Measurements from ENCODE around the gene ALPL.

DNA sequence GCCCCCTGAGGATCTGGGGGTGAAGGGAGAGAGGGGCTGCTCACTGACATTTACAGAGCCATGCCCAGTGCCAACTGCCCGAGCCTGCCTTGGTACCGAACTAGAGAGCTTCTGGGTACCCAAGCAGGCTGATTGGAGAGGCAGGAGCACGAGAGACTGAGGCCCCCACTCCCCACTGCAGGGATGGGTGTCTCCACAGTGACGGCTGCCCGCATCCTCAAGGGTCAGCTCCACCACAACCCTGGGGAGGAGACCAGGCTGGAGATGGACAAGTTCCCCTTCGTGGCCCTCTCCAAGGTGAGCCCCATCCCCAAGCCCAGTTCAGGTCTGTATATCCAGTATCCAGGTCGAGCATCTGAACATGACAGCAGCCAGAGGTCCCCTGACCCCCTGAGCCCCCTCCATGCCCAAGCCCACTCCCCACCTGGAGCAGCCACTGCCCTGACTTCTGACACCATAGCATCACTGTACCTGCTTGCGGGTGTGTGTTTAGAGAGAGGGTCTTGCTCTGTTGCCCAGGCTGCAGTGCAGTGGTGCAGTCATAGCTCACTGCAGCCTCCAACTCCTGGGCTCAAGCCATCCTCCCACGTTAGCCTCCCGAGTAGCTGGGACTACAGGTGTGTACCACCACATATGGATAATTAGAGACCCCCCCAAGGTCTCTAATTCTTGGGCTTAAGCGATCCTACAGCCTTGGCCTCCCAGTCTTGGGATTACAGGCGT, 51.9 kb downstream of the ALPL start:
- no peak for TF ChIP-seq CTCF (IDR thresholded peaks at IDR 0.05; ENCODE audit: low read length)
- TF ChIP-seq EZH2 (IDR thresholded peaks at IDR 0.05; ENCODE audit: borderline replicate concordance, low read length), result no peak
